ENCODE results near the gene OSBPL6. TPM values are rescaled to one million over a fixed set of nuclear protein-coding genes. Genes with fewer than 3 reads are reported as not detected.

The OSBPL6 gene
- total and polyA plus RNA-seq, 2 donors from 2014 or later, result 0.91 to 1.4 TPM

GRCh38 chr2:178159966-178160365 is 34.3 kb upstream of the OSBPL6 start:
- no peaks in the 10 kb centered on the region for H3K9me3 ChIP-seq (ENCODE audit: control insufficient read depth in 2 of 3, insufficient read depth in 1 of 3, low read length in 3 of 3)
- no peak for FAIRE-seq
- intact Hi-C loops (cut with DNase I), result no loop called here

DNA sequence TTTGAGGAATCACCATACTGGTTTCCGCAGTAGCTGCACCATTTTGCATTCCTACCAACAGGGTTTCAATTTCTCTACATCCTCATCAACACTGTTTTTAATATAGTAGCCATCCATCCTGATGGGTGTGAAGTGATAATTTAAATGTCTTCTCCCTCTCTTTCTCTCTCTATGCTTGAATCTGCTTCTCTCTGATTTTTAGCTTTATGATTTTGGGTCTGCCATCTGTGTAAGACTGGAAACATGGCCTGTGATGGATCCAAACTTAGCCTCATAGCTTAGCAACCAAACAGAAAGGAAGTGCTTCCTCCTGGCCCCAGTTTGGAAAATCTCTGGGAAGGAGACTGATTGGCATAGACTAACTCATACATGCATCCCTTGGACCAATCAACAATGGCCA is 33.7 kb upstream of the OSBPL6 start:
- no peak overlapping the region for H3K4me3 ChIP-seq (ENCODE audit: low read length in 3 of 3)
- no peak overlapping the region for H3K27ac ChIP-seq (ENCODE audit: low read depth in 2 of 2, low read length in 2 of 2)
- no peak overlapping the region for H3K9ac ChIP-seq (ENCODE audit: low read length in 3 of 3)
- no peaks in the 10 kb centered on the region for H3K27me3 ChIP-seq (ENCODE audit: control insufficient read depth, insufficient read depth, low read length)
- no peak for TF ChIP-seq CTCF (IDR thresholded peaks at IDR 0.05; ENCODE audit: borderline replicate concordance, extremely low read depth, insufficient read depth)
- FAIRE-seq (no peak), DNase-seq (no peak)
- H3K4me1 ChIP-seq (ENCODE audit: control insufficient read depth in 2 of 3, insufficient read depth in 2 of 3, low read depth in 1 of 3, low read length in 3 of 3), result no peaks in the 10 kb centered on the region
- intact Hi-C loops (cut with DNase I), result no loop called here
- H3K36me3 ChIP-seq (ENCODE audit: control insufficient read depth in 2 of 3, insufficient read depth in 3 of 3, low read length in 3 of 3), result no peaks in the 10 kb centered on the region
- H3K9me3 ChIP-seq (ENCODE audit: control insufficient read depth in 2 of 3, insufficient read depth in 1 of 3, low read length in 3 of 3), result no peaks in the 10 kb centered on the region

More at GRCh38 chr2:178159966-178160365, 34.3 kb upstream of the OSBPL6 start:
- DNase-seq, result no peak
- Histone ChIP-seq H3K9ac (ENCODE audit: low read length in 3 of 3) (no peak overlapping the region), H3K27ac (ENCODE audit: low read depth in 2 of 2, low read length in 2 of 2) (no peak overlapping the region), H3K4me1 (ENCODE audit: control insufficient read depth in 2 of 3, insufficient read depth in 2 of 3, low read depth in 1 of 3, low read length in 3 of 3) (no peaks in the 10 kb centered on the region), H3K36me3 (ENCODE audit: control insufficient read depth in 2 of 3, insufficient read depth in 3 of 3, low read length in 3 of 3) (no peaks in the 10 kb centered on the region), H3K27me3 (ENCODE audit: control insufficient read depth, insufficient read depth, low read length) (no peaks in the 10 kb centered on the region), H3K4me3 (ENCODE audit: low read length in 3 of 3) (no peak overlapping the region)
- TF ChIP-seq CTCF (IDR thresholded peaks at IDR 0.05; ENCODE audit: borderline replicate concordance, extremely low read depth, insufficient read depth), result no peak

DNA sequence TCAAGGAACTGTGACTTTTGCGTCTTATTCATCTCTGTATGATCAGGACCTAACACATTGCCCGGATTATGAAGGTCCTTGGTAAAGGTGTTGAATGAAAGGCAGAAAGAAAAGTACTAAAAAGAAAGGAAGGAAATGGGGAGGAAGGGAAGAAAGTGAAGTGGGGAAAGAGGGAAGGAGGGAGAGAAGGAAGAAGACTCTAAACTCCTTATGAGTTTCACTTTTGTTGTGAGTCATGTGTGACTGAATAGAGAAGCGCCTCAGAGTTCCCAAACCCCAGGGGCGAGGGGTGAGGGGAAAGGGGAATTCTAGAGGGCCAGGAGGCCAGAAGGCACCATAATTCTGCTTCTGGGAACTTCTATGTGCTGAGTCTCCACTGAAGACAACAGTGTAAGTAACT is 30.9 kb upstream of the OSBPL6 start:
- Histone ChIP-seq H3K4me1 (ENCODE audit: control insufficient read depth in 2 of 3, insufficient read depth in 2 of 3, low read depth in 1 of 3, low read length in 3 of 3) (no peaks in the 10 kb centered on the region), H3K36me3 (ENCODE audit: control insufficient read depth in 2 of 3, insufficient read depth in 3 of 3, low read length in 3 of 3) (no peaks in the 10 kb centered on the region), H3K9me3 (ENCODE audit: control insufficient read depth in 2 of 3, insufficient read depth in 1 of 3, low read length in 3 of 3) (no peaks in the 10 kb centered on the region), H3K9ac (ENCODE audit: low read length in 3 of 3) (no peak overlapping the region), H3K4me3 (ENCODE audit: low read length in 3 of 3) (no peak overlapping the region), H3K27me3 (ENCODE audit: control insufficient read depth, insufficient read depth, low read length) (no peaks in the 10 kb centered on the region), H3K27ac (ENCODE audit: low read depth in 2 of 2, low read length in 2 of 2) (no peak overlapping the region)
- intact Hi-C loops (cut with DNase I), result no loop called here
- no peak for FAIRE-seq
- no peak for TF ChIP-seq CTCF (IDR thresholded peaks at IDR 0.05; ENCODE audit: borderline replicate concordance, extremely low read depth, insufficient read depth)
- DNase-seq, result no peak

DNA sequence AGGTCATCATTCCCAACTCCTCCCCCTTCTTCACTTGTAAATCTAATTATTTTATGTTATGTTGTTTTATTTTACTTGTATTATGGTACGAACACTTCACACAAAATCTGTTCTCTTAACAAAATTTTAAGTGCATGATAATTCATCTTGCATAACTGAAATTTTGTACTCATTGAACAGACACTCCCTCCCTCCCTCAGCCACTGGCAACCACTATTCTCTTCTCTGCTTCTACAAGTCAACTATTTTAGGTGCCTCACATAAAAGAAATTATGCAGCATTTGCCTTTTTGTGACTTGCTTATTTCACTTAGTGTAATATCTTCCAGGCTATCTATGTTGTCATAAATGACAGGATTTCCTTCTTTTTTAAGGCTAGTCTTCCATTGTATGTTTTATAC is 30.4 kb upstream of the OSBPL6 start:
- H3K4me1 ChIP-seq (ENCODE audit: control insufficient read depth in 2 of 3, insufficient read depth in 2 of 3, low read depth in 1 of 3, low read length in 3 of 3), result no peaks in the 10 kb centered on the region
- DNase-seq, result no peak
- no peak for TF ChIP-seq CTCF (IDR thresholded peaks at IDR 0.05; ENCODE audit: borderline replicate concordance, extremely low read depth, insufficient read depth)
- FAIRE-seq, result no peak
- intact Hi-C loops (cut with DNase I), result no loop called here
- no peak overlapping the region for H3K27ac ChIP-seq (ENCODE audit: low read depth in 2 of 2, low read length in 2 of 2)
- H3K27me3 ChIP-seq (ENCODE audit: control insufficient read depth, insufficient read depth, low read length), result no peaks in the 10 kb centered on the region
- H3K9ac ChIP-seq (ENCODE audit: low read length in 3 of 3), result no peak overlapping the region
- no peaks in the 10 kb centered on the region for H3K9me3 ChIP-seq (ENCODE audit: control insufficient read depth in 2 of 3, insufficient read depth in 1 of 3, low read length in 3 of 3)
- no peaks in the 10 kb centered on the region for H3K36me3 ChIP-seq (ENCODE audit: control insufficient read depth in 2 of 3, insufficient read depth in 3 of 3, low read length in 3 of 3)
- H3K4me3 ChIP-seq (ENCODE audit: low read length in 3 of 3), result no peak overlapping the region

Measured in kidney (tissue), 14 donors.